WI38 (cell line): ENCODE results near the gene CA6.
A peak's percentile ranks its signal among the peaks of the same experiment; 100 is the strongest.

Experiments
- H3K4me3 ChIP-seq: 2 replicates; pipeline ENCODE4 v1.5.1; 2011; ENCODE audit warnings: low read depth, mild to moderate bottlenecking, control low read depth, low read length
- CTCF ChIP-seq: IDR thresholded peaks from 2 replicates; pipeline ENCODE4 v1.5.1; 2012; ENCODE audit warnings: low read depth, mild to moderate bottlenecking, control low read depth, low read length

Gene CA6

GRCh38 chr1:9004031-9004699 is 58.5 kb downstream of the CA6 start:
- H3K4me3 ChIP-seq, result no peak overlapping the region
- TF ChIP-seq CTCF, result no peak

GRCh38 chr1:9004700-9005394 is 59.2 kb downstream of the CA6 start:
- no peak overlapping the region for H3K4me3 ChIP-seq
- TF ChIP-seq CTCF, result peak; percentile 98

- H3K4me3 ChIP-seq, result no peak overlapping the region
- TF ChIP-seq CTCF, result no peak
Measured at GRCh38 chr1:9005395-9005708, 59.7 kb downstream of the CA6 start.

GRCh38 chr1:9006956-9007615 is 61.4 kb downstream of the CA6 start:
- no peak overlapping the region for H3K4me3 ChIP-seq
- no peak for TF ChIP-seq CTCF

- no peak overlapping the region for H3K4me3 ChIP-seq
- TF ChIP-seq CTCF, result no peak
Measured at GRCh38 chr1:9008236-9008635, 62.6 kb downstream of the CA6 start.

GRCh38 chr1:9009438-9010370 is 64.0 kb downstream of the CA6 start:
- H3K4me3 ChIP-seq, result no peak overlapping the region
- peak; percentile 62 for TF ChIP-seq CTCF
